Endothelial cell of umbilical vein (primary cell): ENCODE results near the gene NCEH1. TPM values are rescaled to one million over a fixed set of nuclear protein-coding genes. Genes with fewer than 3 reads are reported as not detected.

Experiments
- BruUV-seq: library from RNA; stranded (reverse); fragments of 400-500 nt; replicated peaks from 2 replicates; lab custom pipeline; 2021; lab: Mats Ljungman, UMichigan
- CTCF ChIA-PET: fragments of 300-600, 350-600 bp; sonication (Branson Sonifier 250); formaldehyde crosslinking; loops from one replicate; lab custom pipeline; 2021; ENCODE audit warnings: antibody characterized with exemption, inconsistent platforms; lab: Charles Lee
- POLR2A ChIA-PET: fragments of 300-600, 350-600 bp; sonication (Branson Sonifier 250); formaldehyde crosslinking; loops from one replicate; lab custom pipeline; 2021; ENCODE audit warnings: antibody characterized with exemption, inconsistent platforms; lab: Charles Lee
- DNase-seq: peaks from one replicate; pipeline ENCODE4 v3.0.0-alpha.2; 2011; ENCODE audit warnings: low read depth, low spot score
- FAIRE-seq: peaks from 2 replicates; lab custom pipeline; 2011; peaks lifted over from hg19 to GRCh38; lab: Jason Lieb, UNC
- H2AFZ ChIP-seq: 2 replicates; pipeline ENCODE4 v1.6.0; 2012; ENCODE audit warnings: low read depth, low read length, control low read depth, inconsistent platforms
- H3K27ac ChIP-seq: 2 replicates; pipeline ENCODE4 v1.5.1; 2011; ENCODE audit warnings: low read depth, mild to moderate bottlenecking, control low read depth, low read length, moderate library complexity; ENCODE audit not compliant: insufficient read depth
- H3K27me3 ChIP-seq, 2 experiments: 2 replicates each; pipeline versions ENCODE4 v1.6.0 to v1.6.1; 2011; ENCODE audit warnings: low read length in 2 of 2, mixed read lengths in 1 of 2; ENCODE audit not compliant: control insufficient read depth in 2 of 2, insufficient read depth in 2 of 2
- H3K36me3 ChIP-seq, 2 experiments: 2 replicates in 1 of 2; 3 replicates in 1 of 2; pipeline ENCODE4 v1.5.1; 2011; ENCODE audit warnings: low read length in 2 of 2, mild to moderate bottlenecking in 1 of 2, moderate library complexity in 1 of 2; ENCODE audit not compliant: control insufficient read depth in 2 of 2, insufficient read depth in 2 of 2; ENCODE audit errors: extremely low read depth in 1 of 2
- H3K4me1 ChIP-seq: 3 replicates; pipeline ENCODE4 v1.5.1; 2011; ENCODE audit warnings: mild to moderate bottlenecking, low read length; ENCODE audit not compliant: control insufficient read depth, insufficient read depth; ENCODE audit errors: extremely low read depth
- H3K4me2 ChIP-seq: 2 replicates; pipeline ENCODE4 v1.6.1; 2011; ENCODE audit warnings: low read length, control low read depth, mixed read lengths; ENCODE audit not compliant: insufficient read depth
- H3K4me3 ChIP-seq, 3 experiments: fragments of 200-600 bp in 1 of 3; sonication (generic), shearing (Covaris generic) in 1 of 3; replicated peaks in 1 of 3; 2 replicates each; pipeline ENCODE4 v1.5.1; 2011 to 2016; ENCODE audit warnings: control low read depth in 3 of 3, low read length in 3 of 3, mild to moderate bottlenecking in 2 of 3, inconsistent platforms in 1 of 3, low read depth in 1 of 3, moderate library complexity in 1 of 3; ENCODE audit not compliant: insufficient read depth in 1 of 3
- H3K79me2 ChIP-seq: 2 replicates; pipeline ENCODE4 v1.6.0; 2012; ENCODE audit warnings: low read length, inconsistent platforms; ENCODE audit not compliant: control insufficient read depth, insufficient read depth
- H3K9ac ChIP-seq: replicated peaks from 2 replicates; pipeline ENCODE3; 2011; ENCODE audit warnings: low read length, control low read depth; ENCODE audit not compliant: insufficient read depth; ENCODE audit errors: extremely low read depth
- H3K9me1 ChIP-seq: replicated peaks from 3 replicates; pipeline ENCODE4 v1.6.0; 2011; ENCODE audit warnings: mild to moderate bottlenecking, low read length; ENCODE audit not compliant: control insufficient read depth, insufficient read depth; ENCODE audit errors: extremely low read depth
- H3K9me3 ChIP-seq: replicated peaks from 2 replicates; pipeline ENCODE4 v1.5.1; 2012; ENCODE audit warnings: low read length, inconsistent platforms; ENCODE audit not compliant: control insufficient read depth, insufficient read depth
- H4K20me1 ChIP-seq: replicated peaks from 2 replicates; pipeline ENCODE3; 2011; ENCODE audit warnings: mild to moderate bottlenecking, low read length; ENCODE audit not compliant: control insufficient read depth, insufficient read depth; ENCODE audit errors: extremely low read depth
- CTCF ChIP-seq, 2 donors: IDR thresholded peaks; 1 replicate in 1 of 2; 2 replicates in 1 of 2; pipeline ENCODE4 v1.5.1; 2011; ENCODE audit warnings: low read length in 2 of 2, mild to moderate bottlenecking in 2 of 2, moderate library complexity in 2 of 2, control low read depth in 1 of 2, inconsistent platforms in 1 of 2, low read depth in 1 of 2; ENCODE audit not compliant: insufficient read depth in 1 of 2; ENCODE audit errors: extremely low read depth in 1 of 2
- EZH2 ChIP-seq: IDR thresholded peaks from 2 replicates; pipeline ENCODE4 v1.6.1; 2012; ENCODE audit warnings: borderline replicate concordance, low read depth, mild to moderate bottlenecking, moderate library complexity, low read length, inconsistent platforms; ENCODE audit not compliant: severe bottlenecking
- FOS ChIP-seq: IDR thresholded peaks from 2 replicates; pipeline ENCODE4 v1.6.1; 2011; ENCODE audit warnings: mild to moderate bottlenecking, low read length, moderate library complexity, borderline replicate concordance; ENCODE audit not compliant: insufficient read depth
- GATA2 ChIP-seq: IDR thresholded peaks from 2 replicates; pipeline ENCODE4 v1.7.0; 2011; ENCODE audit warnings: low read depth, mild to moderate bottlenecking, moderate library complexity, mixed read lengths, low read length; ENCODE audit not compliant: insufficient read length, insufficient read depth
- JUN ChIP-seq: IDR thresholded peaks from 2 replicates; pipeline ENCODE4 v1.6.1; 2011; ENCODE audit warnings: borderline replicate concordance, low read depth; ENCODE audit not compliant: insufficient read length, insufficient read depth
- MYC ChIP-seq: IDR thresholded peaks from one replicate; pipeline ENCODE4 v1.6.1; 2011; ENCODE audit warnings: mild to moderate bottlenecking, low read depth, low read length
- POLR2A ChIP-seq: IDR thresholded peaks from 2 replicates; pipeline ENCODE4 v1.6.1; 2012; ENCODE audit warnings: low read depth, mild to moderate bottlenecking, control low read depth, low read length
- POLR2AphosphoS5 ChIP-seq: IDR thresholded peaks from 2 replicates; pipeline ENCODE4 v1.6.1; 2012; ENCODE audit warnings: low read depth, mild to moderate bottlenecking, control low read depth, low read length, moderate library complexity; ENCODE audit not compliant: insufficient read depth
- dilution Hi-C: fragments of 300-500 bp; cut with MboI; formaldehyde crosslinking; loops from one replicate; pipeline ENCODE4 v1.15.0; 2019; ENCODE audit warnings: low sequenced_read_pairs; ENCODE audit not compliant: extremely low pct_ligation_motif_present
- intact Hi-C: fragments of 100-400 bp; cut with micrococcal nuclease; formaldehyde crosslinking; loops from one replicate; pipeline ENCODE4 v1.10.0; 2022
- polyA plus RNA-seq, 4 experiments: library from polyadenylated mRNA; depleted of rRNA in 3 of 4; stranded (reverse) in 3 of 4; unstranded in 1 of 4; fragments of >200 nt; gene quantifications; 2 replicates each; pipeline versions ENCODE4 v1.2.1 to v1.2.3, GENCODE V29; 2011 to 2012; ENCODE audit warnings: missing spikeins in 1 of 4
- total RNA-seq: library from RNA; stranded (reverse); gene quantifications from 2 replicates; pipeline ENCODE4 v1.2.3, GENCODE V29; 2021
- TF ChIP-seq, protein P1 (sequence below): IDR thresholded peaks from 2 replicates; pipeline ENCODE4 v1.6.1; 2011; ENCODE audit not compliant: insufficient read depth, insufficient read length

The NCEH1 gene
- total and polyA plus RNA-seq, 2 donors (not counting 3 experiments of a cell fraction or from before 2014, with no cell fraction given), result 10.0 to 20.3 TPM

DNA sequence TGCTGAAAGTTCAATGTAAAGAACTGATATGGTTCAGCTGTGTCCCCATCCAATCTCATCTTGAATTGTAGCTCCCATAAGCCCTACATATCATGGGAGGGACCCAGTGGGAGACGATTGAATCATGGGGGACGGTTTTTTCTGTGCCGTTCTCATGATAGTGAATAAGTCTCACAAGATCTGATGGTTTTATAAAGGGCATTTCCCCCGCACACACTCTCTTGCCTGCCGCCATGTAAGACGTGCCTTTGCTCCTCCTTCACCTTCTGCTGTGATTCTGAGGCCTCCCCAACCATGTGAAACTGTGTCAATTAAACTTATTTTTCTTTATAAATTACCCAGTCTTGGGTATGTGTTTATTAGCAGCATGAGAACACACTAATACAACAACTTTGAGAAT is 101.1 kb downstream of the NCEH1 start:
- dilution Hi-C loops (no loop called here), intact Hi-C loops (no loop called here)
- POLR2A ChIA-PET, result no interaction called here
- H3K4me3 ChIP-seq, result no peak overlapping the region
- BruUV-seq, result no TSS peak
- DNase-seq (no peak), FAIRE-seq (no peak)
- H3K4me2 ChIP-seq, result no peak overlapping the region
- no peak overlapping the region for H3K9ac ChIP-seq
- H3K27me3 ChIP-seq, result no peaks in the 10 kb centered on the region
- H3K79me2 ChIP-seq, result no peaks in the 10 kb centered on the region
- no peaks in the 10 kb centered on the region for H3K9me3 ChIP-seq
- no peaks in the 10 kb centered on the region for H4K20me1 ChIP-seq
- TF ChIP-seq EZH2 (no peak), POLR2A (no peak), POLR2AphosphoS5 (no peak), MYC (no peak), CTCF (IDR thresholded peaks at IDR 0.05; ENCODE audit: extremely low read depth in 1 of 2, insufficient read depth in 1 of 2, low read depth in 1 of 2, low read length in 2 of 2) (no peak), FOS (no peak), JUN (no peak), GATA2 (no peak)
- TF ChIP-seq, protein P1, sequence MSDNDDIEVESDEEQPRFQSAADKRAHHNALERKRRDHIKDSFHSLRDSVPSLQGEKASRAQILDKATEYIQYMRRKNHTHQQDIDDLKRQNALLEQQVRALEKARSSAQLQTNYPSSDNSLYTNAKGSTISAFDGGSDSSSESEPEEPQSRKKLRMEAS, result no peak
- H3K36me3 ChIP-seq, result no peaks in the 10 kb centered on the region
- no peaks in the 10 kb centered on the region for H3K9me1 ChIP-seq
- H3K27ac ChIP-seq, result no peak overlapping the region
- H3K4me1 ChIP-seq, result peaks cover 27% of the 10 kb centered on the region
- H2AFZ ChIP-seq, result no peak overlapping the region
- CTCF ChIA-PET, result interaction anchor here (5.9 kb wide), 1 partner anchor 14 kb away, joined by 56 read pairs; no protein-coding TSS in a partner anchor
